NCI-H187 treated with DMSO at 0.1 percent for 48 hours (cell line): ENCODE measurements around the gene PPIB.
"Not testable (repeated sequence)": the region's sequence is repeated elsewhere in the genome, so short reads cannot be mapped to it uniquely, and the experiment has no call there.

ENCODE experiments used
- DNase-seq: peaks from one replicate; lab custom pipeline; 2025; lab: John Stamatoyannopoulos, UW

Gene PPIB

DNA sequence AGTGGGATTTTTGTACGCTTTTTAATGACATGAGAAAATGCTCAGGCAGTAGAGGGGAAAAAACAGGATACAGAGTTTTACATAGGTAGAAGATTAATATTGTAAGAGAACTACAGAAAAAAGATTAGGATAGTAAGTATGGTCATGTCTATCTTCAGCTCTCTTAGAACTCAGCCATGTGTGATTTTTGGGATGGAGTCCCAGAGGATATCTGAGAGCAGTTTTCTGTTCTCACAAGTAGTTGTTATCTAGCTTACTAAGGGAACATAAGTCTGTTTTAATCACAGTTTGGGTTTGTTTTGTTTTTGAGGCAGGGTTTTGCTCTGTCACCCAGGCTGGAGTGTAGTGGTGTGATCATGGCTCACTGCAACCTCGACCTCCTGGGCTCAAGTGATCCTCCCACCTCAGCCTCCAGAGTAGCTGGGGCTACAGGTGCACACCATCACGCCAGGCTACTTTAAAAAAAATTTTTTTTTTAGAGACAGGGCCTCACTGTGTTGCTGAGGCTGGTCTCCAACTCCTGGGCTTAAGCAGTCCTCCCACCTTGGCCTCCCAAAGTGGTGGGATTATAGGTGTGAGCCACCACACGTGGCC, 52.6 kb downstream of the PPIB start:
- not testable (repeated sequence) for DNase-seq

DNA sequence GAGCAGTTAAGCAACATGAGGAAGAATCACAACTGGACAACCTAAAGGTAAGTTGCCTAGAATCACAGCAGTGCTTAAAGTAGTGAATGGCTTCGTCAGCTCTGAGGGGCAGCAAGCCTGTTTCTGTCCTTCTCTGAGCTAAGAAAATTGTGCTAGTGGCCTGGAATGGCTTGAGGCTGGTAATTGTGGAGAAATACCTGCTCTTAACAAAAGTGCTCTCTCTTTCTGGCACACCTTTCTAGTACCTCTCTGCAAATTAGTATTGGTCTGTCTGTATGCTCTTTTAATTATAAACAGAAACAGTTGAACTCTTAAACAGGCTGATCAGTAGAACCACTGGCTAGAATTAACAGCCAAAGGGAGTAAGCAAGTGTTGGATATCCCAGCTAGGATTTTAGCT, 55.5 kb downstream of the PPIB start:
- DNase-seq = no peak
